Spleen (tissue), 7 donors: ENCODE data around the gene SYT13.

Experiments
- CTCF ChIP-seq, 11 experiments: fragments of 200-600 bp in 7 of 11; fragments of 450-650 bp in 4 of 11; sonication (generic) in 4 of 11; IDR thresholded peaks in 8 of 11; conservative IDR thresholded peaks in 3 of 11; 1 replicate in 7 of 11; 2 replicates in 4 of 11; pipeline versions ENCODE4 v1.4.0 to v1.8.0; 2016 to 2021; ENCODE audit warnings: antibody characterized with exemption in 11 of 11, inconsistent platforms in 4 of 11, mild to moderate bottlenecking in 1 of 11
- POLR2A ChIP-seq, 3 donors: fragments of 450-650 bp; IDR thresholded peaks; one replicate each; pipeline ENCODE4 v1.5.1; 2017; ENCODE audit warnings: antibody characterized with exemption in 3 of 3, mild to moderate bottlenecking in 1 of 3
- donor health status: DM: no; HTN: no; CAD: no; lungs with moderate emphysema.
- donor health status: DM: no; HTN: no; CAD: no.
- donor health status: DM: no; HTN: no; CAD: no.

- TF ChIP-seq CTCF (IDR thresholded peaks at IDR 0.05 in 8 of 11, conservative IDR thresholded peaks at IDR 0.05 in 3 of 11) (no peak), POLR2A (IDR thresholded peaks at IDR 0.05) (no peak)
Observed at GRCh38 chr11:45304111-45304991, 18.2 kb upstream of the SYT13 start.
